Activated CD8-positive, alpha-beta T cell treated with anti-CD3 and anti-CD28 coated beads for 36 hours (primary cell): ENCODE data around the gene MCF2L. TPM values are rescaled to one million over a fixed set of nuclear protein-coding genes. Genes with fewer than 3 reads are reported as not detected.

Experiments
- ATAC-seq: fragments of 200-7000 bp; cut with Tn5 transposase; one replicate; pipeline ENCODE4 v1.10.0; 2021; ENCODE audit warnings: mild to moderate bottlenecking, moderate library complexity
- CTCF ChIA-PET: fragments of 350-600 bp; sonication (Branson Sonifier 250); formaldehyde crosslinking; loops from one replicate; lab custom pipeline; 2021; ENCODE audit warnings: antibody characterized with exemption; lab: Charles Lee
- POLR2A ChIA-PET: fragments of 350-600 bp; sonication (Branson Sonifier 250); formaldehyde crosslinking; loops from one replicate; lab custom pipeline; 2021; ENCODE audit warnings: antibody characterized with exemption; lab: Charles Lee
- DNase-seq: peaks from one replicate; pipeline ENCODE4 v3.0.0-alpha.2; 2020
- H3K27ac Mint-ChIP-seq: one replicate; pipeline ENCODE4 v1.8.0; 2021; ENCODE audit warnings: mild to moderate bottlenecking, mixed read lengths
- H3K27me3 Mint-ChIP-seq: one replicate; pipeline ENCODE4 v1.8.0; 2021; ENCODE audit warnings: mixed read lengths
- H3K36me3 Mint-ChIP-seq: one replicate; pipeline ENCODE4 v1.8.0; 2021; ENCODE audit warnings: low read depth, mixed read lengths
- H3K4me1 Mint-ChIP-seq: one replicate; pipeline ENCODE4 v1.8.0; 2021; ENCODE audit warnings: low read depth, mixed read lengths
- H3K4me3 Mint-ChIP-seq: one replicate; pipeline ENCODE4 v1.8.0; 2021; ENCODE audit warnings: mild to moderate bottlenecking, moderate library complexity, mixed read lengths
- H3K9me3 Mint-ChIP-seq: one replicate; pipeline ENCODE4 v1.8.0; 2021; ENCODE audit warnings: mixed read lengths
- intact Hi-C: fragments of 100-400 bp; cut with micrococcal nuclease; formaldehyde crosslinking; loops from one replicate; pipeline ENCODE4 v1.10.0; 2022
- total RNA-seq, 2 experiments: library from RNA; stranded (reverse); gene quantifications; one replicate each; pipeline ENCODE4 v1.2.3, GENCODE V29; 2021
- TF ChIP-seq, protein P1 (sequence below): fragments of 200-600 bp; IDR thresholded peaks from one replicate; pipeline ENCODE4 v1.8.0; 2022; ENCODE audit warnings: antibody characterized with exemption, mild to moderate bottlenecking

Gene MCF2L
- total RNA-seq, 2 experiments from 2014 or later: 7.6 to 8.9 TPM

DNA sequence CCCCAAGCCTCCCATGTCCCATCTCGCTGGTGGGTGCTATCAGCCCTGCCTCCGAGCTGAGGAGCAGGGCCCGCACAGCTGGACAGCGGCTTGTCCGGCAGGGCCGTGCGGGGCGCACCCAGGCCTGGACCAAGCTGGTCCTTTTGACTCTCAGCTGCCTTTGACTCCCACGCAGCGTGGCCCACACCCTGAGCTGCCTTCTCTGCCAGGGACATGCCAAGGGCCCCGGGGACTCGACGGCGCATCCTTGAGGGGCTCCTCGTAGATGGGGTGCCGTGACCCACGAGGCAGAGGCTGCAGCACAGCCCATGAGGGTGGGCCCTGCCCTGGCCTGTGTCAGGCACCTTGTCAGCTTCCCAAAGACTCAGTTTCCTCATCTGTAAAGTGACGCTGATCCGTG, 97.7 kb downstream of the MCF2L start:
- H3K4me1 Mint-ChIP-seq: no peaks in the 10 kb centered on the region
- CTCF ChIA-PET: no interaction called here
- ATAC-seq (no peak), DNase-seq (no peak)
- H3K9me3 Mint-ChIP-seq: peaks cover 3% of the 10 kb centered on the region
- H3K4me3 Mint-ChIP-seq: no peak overlapping the region
- no peaks in the 10 kb centered on the region for H3K27me3 Mint-ChIP-seq
- TF ChIP-seq, protein P1, sequence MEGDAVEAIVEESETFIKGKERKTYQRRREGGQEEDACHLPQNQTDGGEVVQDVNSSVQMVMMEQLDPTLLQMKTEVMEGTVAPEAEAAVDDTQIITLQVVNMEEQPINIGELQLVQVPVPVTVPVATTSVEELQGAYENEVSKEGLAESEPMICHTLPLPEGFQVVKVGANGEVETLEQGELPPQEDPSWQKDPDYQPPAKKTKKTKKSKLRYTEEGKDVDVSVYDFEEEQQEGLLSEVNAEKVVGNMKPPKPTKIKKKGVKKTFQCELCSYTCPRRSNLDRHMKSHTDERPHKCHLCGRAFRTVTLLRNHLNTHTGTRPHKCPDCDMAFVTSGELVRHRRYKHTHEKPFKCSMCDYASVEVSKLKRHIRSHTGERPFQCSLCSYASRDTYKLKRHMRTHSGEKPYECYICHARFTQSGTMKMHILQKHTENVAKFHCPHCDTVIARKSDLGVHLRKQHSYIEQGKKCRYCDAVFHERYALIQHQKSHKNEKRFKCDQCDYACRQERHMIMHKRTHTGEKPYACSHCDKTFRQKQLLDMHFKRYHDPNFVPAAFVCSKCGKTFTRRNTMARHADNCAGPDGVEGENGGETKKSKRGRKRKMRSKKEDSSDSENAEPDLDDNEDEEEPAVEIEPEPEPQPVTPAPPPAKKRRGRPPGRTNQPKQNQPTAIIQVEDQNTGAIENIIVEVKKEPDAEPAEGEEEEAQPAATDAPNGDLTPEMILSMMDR: no peak
- H3K27ac Mint-ChIP-seq: no peak overlapping the region
- intact Hi-C loops: no loop called here
- H3K36me3 Mint-ChIP-seq: peaks cover 16% of the 10 kb centered on the region
- POLR2A ChIA-PET: no interaction called here

DNA sequence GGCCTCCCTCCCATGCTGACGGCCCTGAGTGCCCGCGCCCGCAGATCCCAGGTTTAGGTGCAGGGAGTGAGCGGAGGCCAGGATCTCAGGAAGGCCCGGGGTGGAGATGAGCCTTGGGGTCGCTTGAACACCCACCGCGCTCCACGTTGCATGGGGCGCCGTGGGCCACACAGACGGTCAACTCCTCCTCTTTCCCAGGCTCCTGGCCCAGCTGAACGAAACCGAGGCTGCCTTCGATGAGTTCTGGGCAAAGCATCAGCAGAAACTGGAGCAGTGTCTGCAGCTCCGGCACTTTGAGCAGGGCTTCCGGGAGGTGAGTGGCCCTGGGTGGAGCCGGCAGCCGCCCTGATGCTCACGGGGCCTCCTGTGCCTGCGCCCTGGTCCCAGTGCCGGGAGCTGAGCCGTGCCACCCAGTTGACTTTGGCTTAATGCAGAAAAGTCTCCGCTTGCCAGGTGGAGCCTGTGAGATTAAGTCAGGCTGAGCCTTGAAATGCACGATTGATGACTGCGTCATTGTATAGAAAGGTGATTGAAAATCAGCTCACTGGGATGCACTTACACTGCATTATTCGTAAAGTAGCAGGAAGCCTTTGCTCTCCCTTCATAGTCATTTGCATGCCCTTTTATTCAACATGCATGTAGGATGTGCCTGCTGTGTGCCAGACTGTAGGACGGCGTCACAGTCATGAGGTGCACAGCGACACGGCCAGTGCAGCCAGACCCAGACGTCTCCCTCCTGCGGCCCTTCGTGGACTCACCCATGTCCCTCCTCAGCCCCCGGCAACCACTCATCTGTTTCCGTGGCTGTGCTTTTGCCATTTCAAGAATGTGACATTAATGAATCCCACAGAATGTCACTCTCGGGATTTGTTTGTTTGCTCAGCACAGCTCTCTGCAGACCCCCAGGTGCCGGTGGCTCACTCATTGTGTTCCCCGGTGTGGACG, 101.1 kb downstream of the MCF2L start:
- H3K27ac Mint-ChIP-seq: no peak overlapping the region

DNA sequence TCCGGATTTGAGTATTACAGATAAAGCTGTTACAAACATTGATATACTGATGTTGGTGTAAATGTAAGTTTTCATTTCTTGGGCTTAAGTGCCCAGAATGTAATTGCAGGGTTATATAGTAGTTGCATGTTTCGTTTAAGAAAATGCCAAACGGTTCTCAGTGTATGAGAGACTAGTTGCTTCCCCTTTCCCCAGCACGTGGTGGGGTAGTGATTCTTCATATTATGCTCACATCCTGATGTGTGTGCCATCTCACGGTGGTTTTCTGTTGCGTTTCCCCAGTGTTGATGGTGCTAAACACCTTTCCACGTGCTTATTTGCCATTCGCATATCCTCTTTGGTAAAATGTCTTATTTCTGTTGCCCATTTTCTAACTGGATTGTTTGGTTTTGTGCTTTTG, 101.8 kb downstream of the MCF2L start:
- DNase-seq (no peak), ATAC-seq (no peak)
- H3K27me3 Mint-ChIP-seq: no peaks in the 10 kb centered on the region
- CTCF ChIA-PET: no interaction called here
- intact Hi-C loops: no loop called here
- H3K9me3 Mint-ChIP-seq: peaks cover 3% of the 10 kb centered on the region
- TF ChIP-seq, protein P1: no peak
- POLR2A ChIA-PET: no interaction called here
- H3K36me3 Mint-ChIP-seq: peaks cover 17% of the 10 kb centered on the region
- H3K4me3 Mint-ChIP-seq: no peak overlapping the region
- H3K27ac Mint-ChIP-seq: no peak overlapping the region
- no peaks in the 10 kb centered on the region for H3K4me1 Mint-ChIP-seq

More for the DNA sequence above, 101.1 kb downstream of the MCF2L start:
- DNase-seq (no peak), ATAC-seq (no peak)
- peaks cover 3% of the 10 kb centered on the region for H3K9me3 Mint-ChIP-seq
- intact Hi-C loops: no loop called here
- peaks cover 17% of the 10 kb centered on the region for H3K36me3 Mint-ChIP-seq
- POLR2A ChIA-PET: no interaction called here
- CTCF ChIA-PET: no interaction called here
- TF ChIP-seq, protein P1: no peak
- H3K27me3 Mint-ChIP-seq: no peaks in the 10 kb centered on the region
- H3K4me1 Mint-ChIP-seq: no peaks in the 10 kb centered on the region
- H3K4me3 Mint-ChIP-seq: no peak overlapping the region

DNA sequence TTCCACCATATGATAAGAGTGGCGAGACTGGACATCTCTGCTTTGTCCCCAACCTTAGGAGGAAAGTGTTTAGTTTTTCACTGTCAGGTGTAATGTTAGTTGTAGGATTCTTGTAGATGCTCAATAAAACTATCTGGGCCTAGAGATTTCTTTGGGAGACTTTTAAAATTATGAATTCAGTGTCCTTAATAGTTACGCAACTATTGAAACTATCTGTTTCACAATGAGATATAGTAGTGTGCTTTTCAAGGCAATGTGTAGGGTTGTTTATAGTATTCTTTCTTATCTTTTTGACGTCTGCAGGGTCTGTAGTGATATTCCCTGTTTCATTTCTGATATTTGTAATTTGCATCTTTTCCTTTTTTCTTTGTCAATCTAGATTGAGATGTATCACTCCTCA, 103.4 kb downstream of the MCF2L start:
- ATAC-seq: no peak
- TF ChIP-seq, protein P1: no peak
- Mint-ChIP-seq H3K4me3 (no peak overlapping the region), H3K9me3 (peaks cover 3% of the 10 kb centered on the region), H3K27me3 (no peaks in the 10 kb centered on the region), H3K27ac (no peak overlapping the region), H3K4me1 (no peaks in the 10 kb centered on the region), H3K36me3 (peaks cover 17% of the 10 kb centered on the region)
- intact Hi-C loops: no loop called here
- CTCF ChIA-PET: no interaction called here
- POLR2A ChIA-PET: interaction anchor here (0.6 kb wide), 2 partner anchors 219 to 225 kb away, joined by 3 read pairs; partner anchors contain the start of gene LAMP1
- DNase-seq: no peak

DNA sequence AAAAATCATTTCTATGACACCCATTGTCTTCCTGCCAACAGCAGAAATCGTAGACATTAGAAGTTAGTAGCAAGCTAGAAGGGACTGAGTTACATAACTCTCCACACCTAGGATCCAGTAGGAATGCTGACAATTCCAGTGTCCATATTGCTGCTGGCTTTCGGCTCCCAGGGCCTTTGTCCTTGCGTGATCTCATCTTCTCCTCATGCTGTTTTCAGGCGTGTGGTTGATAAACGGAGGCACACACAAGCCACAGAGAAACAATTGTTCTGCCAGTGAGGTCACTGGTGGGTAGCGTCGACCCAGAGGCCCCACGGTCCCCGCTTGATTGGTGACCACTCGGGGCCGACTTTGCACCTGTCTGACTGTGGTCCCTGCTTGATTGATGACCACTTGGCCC, 104.9 kb downstream of the MCF2L start:
- Mint-ChIP-seq H3K4me3 (no peak overlapping the region), H3K4me1 (no peaks in the 10 kb centered on the region), H3K27me3 (no peaks in the 10 kb centered on the region), H3K9me3 (peaks cover 3% of the 10 kb centered on the region), H3K36me3 (peaks cover 17% of the 10 kb centered on the region), H3K27ac (no peak overlapping the region)
- CTCF ChIA-PET: no interaction called here
- POLR2A ChIA-PET: interaction anchor here (0.6 kb wide), 2 partner anchors 10 to 105 kb away, joined by 3 read pairs; no protein-coding TSS in a partner anchor
- TF ChIP-seq, protein P1: no peak
- no peak for ATAC-seq
- DNase-seq: no peak
- intact Hi-C loops: no loop called here
